ENCODE data around the gene RASA3.

GRCh38 chr13:114008964-114009589, 123.3 kb downstream of the RASA3 start:
- TF ChIP-seq MAX (IDR thresholded peaks at IDR 0.05; ENCODE audit: insufficient read depth, insufficient read length) (no peak), POLR2A (IDR thresholded peaks at IDR 0.05; ENCODE audit: low read depth, low read length) (no peak), CTCF (IDR thresholded peaks at IDR 0.05; ENCODE audit: extremely low read depth in 1 of 2, insufficient read depth in 1 of 2, low read depth in 1 of 2, low read length in 2 of 2) (no peak), POLR2AphosphoS5 (IDR thresholded peaks at IDR 0.05; ENCODE audit: insufficient read depth, low read depth, low read length) (no peak), EZH2 (IDR thresholded peaks at IDR 0.05; ENCODE audit: borderline replicate concordance, low read depth, low read length, severe bottlenecking) (no peak)

Measured in endothelial cell of umbilical vein (primary cell).